Retinal pigment epithelial cell (primary cell): ENCODE results near the gene SPACA9.
A peak's percentile ranks its signal among the peaks of the same experiment; 100 is the strongest.

Experiments
- DNase-seq: peaks from one replicate; pipeline ENCODE4 v3.0.0-alpha.2; 2010; ENCODE audit warnings: low read depth
- H3K4me3 ChIP-seq: 2 replicates; pipeline ENCODE4 v1.5.1; 2011; ENCODE audit warnings: mild to moderate bottlenecking, low read length, control low read depth, moderate library complexity
- CTCF ChIP-seq: conservative IDR thresholded peaks from 2 replicates; pipeline ENCODE4 v1.5.1; 2011; ENCODE audit warnings: low read depth, low read length, control low read depth, inconsistent platforms

SPACA9 gene

DNA sequence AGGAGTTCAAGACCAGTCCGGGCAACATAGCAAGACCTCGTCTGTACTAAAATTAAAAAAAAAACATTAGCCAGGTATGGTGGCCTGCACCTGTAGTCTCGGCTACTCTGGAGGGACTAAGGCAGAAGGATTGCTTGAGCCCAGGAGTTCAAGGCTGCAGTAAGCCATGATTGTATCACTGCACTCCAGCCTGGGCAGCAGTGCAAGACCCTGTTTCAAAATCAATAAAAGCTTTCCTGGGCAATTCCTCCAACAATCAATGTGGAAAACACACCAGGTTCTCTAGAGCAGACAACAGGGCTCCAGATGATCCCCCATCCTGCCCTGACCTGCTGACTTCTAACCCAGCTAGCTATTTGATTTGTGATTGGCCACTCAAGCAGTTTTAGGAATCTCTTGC is 1.8 kb upstream of the SPACA9 start:
- DNase-seq, result no peak
- no peak overlapping the region for H3K4me3 ChIP-seq
- TF ChIP-seq CTCF, result no peak

GRCh38 chr9:132877458-132877823 is 1.3 kb upstream of the SPACA9 start:
- TF ChIP-seq CTCF, result no peak
- peak overlapping the region; percentile 97 for H3K4me3 ChIP-seq
- DNase-seq, result no peak

DNA sequence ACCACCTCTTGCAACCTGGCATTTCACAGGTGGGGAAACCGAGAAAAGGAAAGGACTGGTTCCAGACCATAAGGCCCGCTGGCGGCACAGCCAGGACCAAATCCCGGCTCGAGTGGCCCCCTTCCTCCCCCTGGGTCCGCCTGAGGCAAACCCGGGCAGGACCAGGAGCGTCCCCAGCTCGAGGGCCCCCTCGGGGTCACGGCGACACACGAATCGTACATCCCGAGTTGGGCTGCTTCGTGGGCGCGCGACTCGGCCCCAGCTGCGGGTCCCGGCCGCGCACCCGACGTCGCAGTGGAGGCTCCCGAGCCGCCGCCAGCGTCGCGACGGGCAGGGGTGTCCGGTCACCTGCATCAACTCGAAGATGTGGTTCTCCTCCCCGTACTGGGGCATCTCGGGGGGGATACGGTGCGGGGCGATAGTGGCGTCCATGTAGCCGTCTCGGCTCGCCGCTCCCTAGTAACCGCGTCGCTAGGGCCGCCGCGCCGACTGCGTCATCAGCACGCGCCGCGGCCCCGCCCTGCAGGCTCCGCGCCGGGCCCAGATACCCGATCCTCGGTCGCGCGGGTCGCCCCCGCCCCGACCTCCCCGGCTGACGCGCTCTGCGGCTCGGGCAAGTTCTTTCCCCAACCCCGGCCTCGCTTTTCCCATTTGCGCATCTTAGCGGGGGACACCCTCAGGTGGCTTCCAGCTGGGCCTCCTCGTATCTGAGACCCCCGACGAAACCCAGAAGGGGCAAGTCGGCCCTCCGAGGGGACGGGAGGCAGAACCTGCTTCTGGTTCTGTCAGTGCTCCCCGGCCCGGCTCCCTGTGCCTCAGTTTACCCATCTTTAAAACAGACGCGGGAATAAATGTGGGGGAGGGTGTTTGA is 639 bp upstream of the SPACA9 start, which contains the start of gene AK8:
Gene AK8 (minus strand): TSS at position 461 of the 871 bp plus-strand sequence. CDS start 29 bp downstream, at position 432.
- peak within 1 kb of the TSS; percentile 97 for H3K4me3 ChIP-seq
- TF ChIP-seq CTCF, result no peak
- DNase-seq, result no peak

DNA sequence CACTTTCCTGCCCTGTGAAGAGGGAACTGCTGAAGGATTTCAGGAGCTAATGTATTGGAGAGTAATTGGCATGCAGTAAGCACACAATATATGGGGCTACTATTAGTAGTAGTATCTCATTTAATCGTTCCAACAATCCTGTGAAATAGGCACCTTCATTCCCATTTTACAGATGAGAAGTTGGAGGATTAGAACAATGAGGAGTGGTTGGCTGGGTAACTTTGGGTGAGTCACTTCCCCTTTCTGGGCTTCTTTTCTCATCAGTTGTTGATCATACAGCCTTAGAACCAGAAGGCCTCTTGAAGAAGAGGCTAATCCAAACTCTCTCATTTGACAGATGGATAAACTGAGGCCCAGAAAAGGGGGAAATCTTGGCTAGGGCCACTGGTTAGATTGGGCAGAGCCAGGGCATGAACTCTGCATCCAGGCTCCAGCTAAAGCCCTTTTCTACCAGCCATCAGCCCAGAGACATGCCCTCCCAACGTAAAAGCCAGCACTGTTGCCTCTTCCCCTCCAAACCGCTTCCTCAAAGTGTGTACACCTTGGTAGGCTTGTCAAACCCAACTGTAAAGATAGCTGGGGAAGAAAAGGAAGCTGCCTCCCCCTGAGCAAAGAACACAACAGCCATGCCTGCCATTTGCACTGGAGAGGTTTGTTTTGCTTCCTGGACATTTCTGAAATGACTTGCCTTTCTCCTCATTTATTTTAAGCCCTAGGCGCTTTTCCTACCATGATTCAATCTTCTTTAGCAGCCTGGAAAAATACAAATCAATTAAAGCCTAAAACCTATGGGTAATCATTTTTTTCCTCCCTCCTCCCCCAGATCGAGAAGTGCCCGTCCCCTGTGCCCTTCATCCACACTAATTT is 992 bp downstream of the SPACA9 start:
- H3K4me3 ChIP-seq, result no peak overlapping the region
- no peak for TF ChIP-seq CTCF
- no peak for DNase-seq

GRCh38 chr9:132880324-132880661 is 1.6 kb downstream of the SPACA9 start:
- no peak overlapping the region for H3K4me3 ChIP-seq
- TF ChIP-seq CTCF, result no peak
- DNase-seq, result peak; percentile 19

DNA sequence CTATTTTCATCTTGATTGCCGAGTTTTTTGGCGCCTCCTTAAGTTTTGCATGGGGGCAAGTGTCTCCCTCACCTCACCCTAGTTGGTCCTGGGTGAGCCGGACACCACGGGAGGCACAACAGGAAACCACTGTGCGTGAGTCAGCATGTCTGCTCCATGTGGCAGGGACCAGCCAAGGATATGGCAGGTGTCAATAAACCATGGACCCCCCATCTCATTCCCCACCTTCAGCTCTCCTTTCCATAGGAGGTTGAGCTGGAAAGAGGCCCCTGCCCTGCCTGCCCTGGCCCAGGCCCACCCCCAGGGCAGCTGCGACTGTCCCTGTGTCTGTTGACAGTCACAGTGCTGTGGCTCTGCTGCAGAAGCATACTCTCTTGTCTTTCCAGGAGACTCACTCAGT is 3.1 kb downstream of the SPACA9 start:
- TF ChIP-seq CTCF, result no peak
- H3K4me3 ChIP-seq, result no peak overlapping the region
- no peak for DNase-seq
